MM.1S (cell line): ENCODE results near the gene AUH.

ENCODE experiments used
- DNase-seq: peaks from one replicate; pipeline ENCODE4 v3.0.0-alpha.2; 2015
- H2AFZ ChIP-seq: fragments of 300-600 bp; sonication (generic); 2 replicates; pipeline ENCODE4 v1.6.0; 2016; ENCODE audit warnings: antibody characterized with exemption, low read length
- H3F3A ChIP-seq: fragments of 300-600 bp; sonication (generic); 2 replicates; pipeline ENCODE4 v1.6.1; 2016; ENCODE audit warnings: mild to moderate bottlenecking, antibody characterized with exemption, low read length, moderate library complexity, mixed read lengths; ENCODE audit not compliant: insufficient read depth
- H3K27ac ChIP-seq: fragments of 300-600 bp; sonication (generic); 2 replicates; pipeline ENCODE4 v1.5.1; 2016; ENCODE audit warnings: mild to moderate bottlenecking, low read length
- H3K27me3 ChIP-seq: fragments of 300-600 bp; sonication (generic); replicated peaks from 2 replicates; pipeline ENCODE4 v1.6.0; 2016; ENCODE audit warnings: low read length; ENCODE audit not compliant: insufficient read depth
- H3K36me3 ChIP-seq: fragments of 300-600 bp; sonication (generic); replicated peaks from 2 replicates; pipeline ENCODE4 v1.6.1; 2016; ENCODE audit warnings: mild to moderate bottlenecking, low read length, mixed read lengths; ENCODE audit not compliant: insufficient read depth
- H3K4me1 ChIP-seq: fragments of 300-600 bp; sonication (generic); 2 replicates; pipeline ENCODE4 v1.6.1; 2016; ENCODE audit warnings: low read length, mixed read lengths
- H3K4me2 ChIP-seq: fragments of 300-600 bp; sonication (generic); 2 replicates; pipeline ENCODE4 v1.6.0; 2016; ENCODE audit warnings: low read depth, low read length
- H3K4me3 ChIP-seq: fragments of 300-600 bp; sonication (generic); 2 replicates; pipeline ENCODE4 v1.5.1; 2016; ENCODE audit warnings: low read length, mixed read lengths
- H3K79me2 ChIP-seq: fragments of 300-600 bp; sonication (generic); 2 replicates; pipeline ENCODE4 v1.6.1; 2016; ENCODE audit warnings: mixed run types, low read length, mixed read lengths
- H3K9ac ChIP-seq: fragments of 300-600 bp; sonication (generic); 2 replicates; pipeline ENCODE4 v1.6.1; 2016; ENCODE audit warnings: low read length, mixed read lengths
- H3K9me2 ChIP-seq: fragments of 300-600 bp; sonication (generic); replicated peaks from 2 replicates; pipeline ENCODE4 v1.6.1; 2016; ENCODE audit warnings: mild to moderate bottlenecking, low read length, mixed read lengths; ENCODE audit not compliant: insufficient read depth
- H3K9me3 ChIP-seq: fragments of 300-600 bp; sonication (generic); replicated peaks from 2 replicates; pipeline ENCODE4 v1.6.1; 2016; ENCODE audit warnings: mild to moderate bottlenecking, low read length, mixed read lengths; ENCODE audit not compliant: insufficient read depth
- H4K20me1 ChIP-seq: fragments of 300-600 bp; sonication (generic); 2 replicates; pipeline ENCODE4 v1.6.1; 2016; ENCODE audit warnings: mild to moderate bottlenecking, low read length, moderate library complexity, mixed read lengths; ENCODE audit not compliant: insufficient read depth
- CTCF ChIP-seq: fragments of 300-600 bp; sonication (generic); IDR thresholded peaks from 2 replicates; pipeline ENCODE4 v1.5.1; 2016; ENCODE audit warnings: antibody characterized with exemption, low read length, mixed read lengths
- EZH2 ChIP-seq: fragments of 300-600 bp; sonication (generic); optimal IDR thresholded peaks from 2 replicates; pipeline ENCODE3; 2017; ENCODE audit warnings: low read depth, mild to moderate bottlenecking, antibody characterized with exemption, low read length, mixed read lengths
- EZH2phosphoT487 ChIP-seq: fragments of 300-600 bp; sonication (generic); IDR thresholded peaks from 2 replicates; pipeline ENCODE4 v1.6.1; 2018; ENCODE audit warnings: antibody characterized with exemption, low read length

AUH gene

GRCh38 chr9:91361291-91362050 is at the start of gene AUH:
TSS of gene AUH (minus strand) at chr9:91361918. CDS start at chr9:91361889, 29 bp downstream.
- H3F3A ChIP-seq = no peaks in the 10 kb centered on the region
- H2AFZ ChIP-seq = peak within 1 kb of the TSS; percentile 93
- H3K9me2 ChIP-seq = no peaks in the 10 kb centered on the region
- no peaks in the 10 kb centered on the region for H4K20me1 ChIP-seq
- no peaks in the 10 kb centered on the region for H3K9me3 ChIP-seq
- TF ChIP-seq EZH2 (no peak), CTCF (no peak), EZH2phosphoT487 (no peak)
- peak; percentile 87 for DNase-seq
- peak within 1 kb of the TSS; percentile 87 for H3K9ac ChIP-seq
- H3K27ac ChIP-seq = peak within 1 kb of the TSS; percentile 62; the same call in 1 of the 2 replicates
- H3K79me2 ChIP-seq = peaks cover 52% of the 10 kb centered on the region
- no peaks in the 10 kb centered on the region for H3K36me3 ChIP-seq
- peak within 1 kb of the TSS; percentile 84 for H3K4me3 ChIP-seq
- 0 out of 2 replicates have a peak, but pooled peaks cover 16% of the 10 kb centered on the region for H3K4me1 ChIP-seq
- H3K4me2 ChIP-seq = peak within 1 kb of the TSS; percentile 97
- H3K27me3 ChIP-seq = no peaks in the 10 kb centered on the region

GRCh38 chr9:91411096-91411771 is 49.5 kb upstream of the AUH start:
- H3K4me2 ChIP-seq = no peak overlapping the region
- H2AFZ ChIP-seq = no peak overlapping the region
- no peaks in the 10 kb centered on the region for H3K27me3 ChIP-seq
- H3K36me3 ChIP-seq = peaks cover 22% of the 10 kb centered on the region
- H3K4me3 ChIP-seq = no peak overlapping the region
- H3K9me3 ChIP-seq = no peaks in the 10 kb centered on the region
- TF ChIP-seq CTCF (no peak), EZH2phosphoT487 (no peak), EZH2 (no peak)
- peaks cover 29% of the 10 kb centered on the region for H3K4me1 ChIP-seq
- peaks cover 66% of the 10 kb centered on the region for H4K20me1 ChIP-seq
- no peak overlapping the region for H3K9ac ChIP-seq
- peaks cover 29% of the 10 kb centered on the region for H3F3A ChIP-seq
- no peaks in the 10 kb centered on the region for H3K9me2 ChIP-seq
- peaks cover 95% of the 10 kb centered on the region for H3K79me2 ChIP-seq
- DNase-seq = no peak
- no peak overlapping the region for H3K27ac ChIP-seq

- H3K9ac ChIP-seq = no peak overlapping the region
- peaks cover 89% of the 10 kb centered on the region for H3K79me2 ChIP-seq
- no peaks in the 10 kb centered on the region for H3K9me2 ChIP-seq
- no peak overlapping the region for H3K4me3 ChIP-seq
- no peak for DNase-seq
- TF ChIP-seq EZH2phosphoT487 (no peak), EZH2 (no peak), CTCF (no peak)
- no peak overlapping the region for H3K27ac ChIP-seq
- no peaks in the 10 kb centered on the region for H3K9me3 ChIP-seq
- no peaks in the 10 kb centered on the region for H3K27me3 ChIP-seq
- H2AFZ ChIP-seq = no peak overlapping the region
- peaks cover 27% of the 10 kb centered on the region for H3K4me1 ChIP-seq
- H4K20me1 ChIP-seq = peaks cover 57% of the 10 kb centered on the region
- no peak overlapping the region for H3K4me2 ChIP-seq
- H3F3A ChIP-seq = peaks cover 36% of the 10 kb centered on the region
- peaks cover 22% of the 10 kb centered on the region for H3K36me3 ChIP-seq
Observed at GRCh38 chr9:91410161-91410560, 48.4 kb upstream of the AUH start.
